HG02588 (cell line): ENCODE measurements around the gene SERPINB5.
"Not testable (repeated sequence)": the region's sequence is repeated elsewhere in the genome, so short reads cannot be mapped to it uniquely, and the experiment has no call there.

ENCODE experiments used
- ATAC-seq: cut with Tn5 transposase; IDR thresholded peaks from one replicate; pipeline ENCODE4 v1.9.1; 2021; ENCODE audit warnings: mild to moderate bottlenecking, moderate library complexity; ENCODE audit not compliant: unreplicated experiment

Gene SERPINB5

GRCh38 chr18:63476668-63477067, at the start of gene SERPINB5:
TSS of gene SERPINB5 (plus strand) at chr18:63476958. CDS start at chr18:63484429, 7,471 bp downstream.
- ATAC-seq = no peak

- ATAC-seq = no peak
Observed at GRCh38 chr18:63427558-63427957, 49.2 kb upstream of the SERPINB5 start.

GRCh38 chr18:63430526-63430925, 46.2 kb upstream of the SERPINB5 start:
- no peak for ATAC-seq

GRCh38 chr18:63431180-63431579, 45.6 kb upstream of the SERPINB5 start:
- ATAC-seq = no peak

- ATAC-seq = no peak
Observed at GRCh38 chr18:63433334-63433866, 43.4 kb upstream of the SERPINB5 start.

GRCh38 chr18:63438181-63438580, 38.6 kb upstream of the SERPINB5 start:
- no peak for ATAC-seq

GRCh38 chr18:63439334-63439733, 37.4 kb upstream of the SERPINB5 start:
- no peak for ATAC-seq

GRCh38 chr18:63440219-63440618, 36.5 kb upstream of the SERPINB5 start:
- ATAC-seq = no peak

GRCh38 chr18:63440881-63441280, 35.9 kb upstream of the SERPINB5 start:
- ATAC-seq = no peak

- no peak for ATAC-seq
Observed at GRCh38 chr18:63443829-63444228, 32.9 kb upstream of the SERPINB5 start.

- ATAC-seq = no peak
Observed at GRCh38 chr18:63444580-63444979, 32.2 kb upstream of the SERPINB5 start.

- ATAC-seq = no peak
Observed at GRCh38 chr18:63445037-63445436, 31.7 kb upstream of the SERPINB5 start.

GRCh38 chr18:63446266-63446665, 30.5 kb upstream of the SERPINB5 start:
- no peak for ATAC-seq

- ATAC-seq = no peak
Observed at GRCh38 chr18:63447066-63447465, 29.7 kb upstream of the SERPINB5 start.

- ATAC-seq = no peak
Observed at GRCh38 chr18:63449426-63449825, 27.3 kb upstream of the SERPINB5 start.

- ATAC-seq = no peak
Observed at GRCh38 chr18:63451799-63452660, 24.7 kb upstream of the SERPINB5 start.

- not testable (repeated sequence) for ATAC-seq
Observed at GRCh38 chr18:63452751-63453150, 24.0 kb upstream of the SERPINB5 start.

GRCh38 chr18:63454497-63454896, 22.3 kb upstream of the SERPINB5 start:
- no peak for ATAC-seq

GRCh38 chr18:63457977-63458376, 18.8 kb upstream of the SERPINB5 start:
- no peak for ATAC-seq

- no peak for ATAC-seq
Observed at GRCh38 chr18:63460414-63460813, 16.3 kb upstream of the SERPINB5 start.

GRCh38 chr18:63464434-63464833, 12.3 kb upstream of the SERPINB5 start:
- no peak for ATAC-seq

- no peak for ATAC-seq
Observed at GRCh38 chr18:63465059-63465458, 11.7 kb upstream of the SERPINB5 start.
